Measurements from ENCODE around the gene TTC34. TPM values are rescaled to one million over a fixed set of nuclear protein-coding genes. Genes with fewer than 3 reads are reported as not detected.
"Not testable (repeated sequence)": the region's sequence is repeated elsewhere in the genome, so short reads cannot be mapped to it uniquely, and the experiment has no call there.

Gene TTC34
- polyA plus RNA-seq, 4 donors = 0.46 to 1.4 (median 0.89) TPM

DNA sequence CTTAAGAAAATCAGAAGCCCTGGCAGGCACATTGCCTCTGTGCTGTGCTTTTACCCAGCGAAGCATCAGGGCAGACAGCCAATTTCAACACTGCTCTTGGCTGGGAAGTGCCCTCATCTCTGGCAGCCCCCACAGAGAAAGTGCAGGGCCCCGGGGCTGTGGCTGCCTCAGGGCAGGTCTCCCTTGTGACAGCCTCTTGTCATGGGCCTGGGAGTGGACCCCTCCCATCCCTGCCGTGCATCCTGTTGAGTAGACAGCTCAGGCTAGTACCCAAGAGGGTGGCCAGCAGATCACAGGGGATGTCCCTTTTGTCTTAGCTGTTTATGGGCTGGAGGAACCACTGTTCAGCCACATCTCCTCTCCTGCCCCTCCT, 23.3 kb downstream of the TTC34 start:
- no peak for DNase-seq (ENCODE audit: low read depth in 4 of 4, low spot score in 3 of 4)

DNA sequence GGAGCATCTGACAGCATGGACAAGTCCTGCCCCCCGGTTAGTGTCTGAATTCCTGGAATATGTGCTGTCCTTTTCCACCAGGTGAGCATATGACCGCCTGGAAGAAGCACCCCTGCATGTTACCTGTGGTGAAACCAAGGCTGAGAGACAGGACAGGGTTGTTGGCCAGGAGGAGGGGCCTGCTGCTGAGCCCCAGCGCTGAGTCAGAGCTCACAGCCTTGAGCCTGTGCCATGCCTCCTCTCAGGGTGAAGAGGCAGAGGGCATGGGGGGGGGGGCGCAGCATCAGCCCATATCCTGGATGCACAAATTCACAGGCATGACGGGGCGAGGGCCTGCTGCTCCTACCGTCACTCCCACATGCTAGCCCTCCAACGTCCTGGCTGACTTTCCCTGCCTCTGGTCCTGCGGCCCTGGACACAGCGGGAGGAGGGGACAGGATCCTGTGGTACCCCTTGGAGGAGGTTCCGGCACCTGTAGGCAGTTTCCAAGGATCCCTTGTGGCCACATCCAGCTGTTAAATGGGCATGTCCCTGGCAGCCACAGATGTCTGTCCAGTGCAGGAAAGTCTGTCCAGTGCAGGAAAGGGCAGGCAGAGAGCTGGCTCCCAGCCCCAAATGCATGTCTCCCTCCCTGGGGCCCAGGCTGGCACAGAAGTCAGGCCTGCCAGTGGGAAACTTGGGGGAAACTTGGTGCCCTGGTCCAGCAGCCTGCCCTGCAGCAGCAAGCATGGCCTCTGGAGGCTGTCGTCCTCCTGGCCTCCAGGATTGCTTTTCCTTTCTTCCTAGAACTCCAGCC, 23.9 kb downstream of the TTC34 start:
- no peak for DNase-seq (ENCODE audit: low read depth in 4 of 4, low spot score in 3 of 4)

DNA sequence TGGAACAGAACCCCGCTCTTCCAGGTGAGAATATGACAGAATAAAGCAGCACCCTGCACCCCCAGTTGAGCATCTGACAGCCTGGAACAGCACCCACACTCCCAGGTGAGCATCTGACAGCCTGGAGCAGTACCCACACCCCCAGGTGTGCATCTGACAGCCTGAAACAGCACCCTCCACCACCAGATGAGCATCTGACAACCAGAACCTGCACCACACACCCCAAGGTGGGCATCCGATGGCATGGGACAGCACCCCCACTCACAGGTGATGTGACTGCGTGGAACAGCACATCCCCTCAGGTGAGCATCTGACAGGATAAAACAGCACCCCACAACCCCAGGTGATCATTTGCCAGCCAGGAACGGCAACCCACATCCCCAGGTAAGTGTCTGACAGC, 26.2 kb downstream of the TTC34 start:
- not testable (repeated sequence) for DNase-seq (ENCODE audit: low read depth in 4 of 4, low spot score in 3 of 4)

DNA sequence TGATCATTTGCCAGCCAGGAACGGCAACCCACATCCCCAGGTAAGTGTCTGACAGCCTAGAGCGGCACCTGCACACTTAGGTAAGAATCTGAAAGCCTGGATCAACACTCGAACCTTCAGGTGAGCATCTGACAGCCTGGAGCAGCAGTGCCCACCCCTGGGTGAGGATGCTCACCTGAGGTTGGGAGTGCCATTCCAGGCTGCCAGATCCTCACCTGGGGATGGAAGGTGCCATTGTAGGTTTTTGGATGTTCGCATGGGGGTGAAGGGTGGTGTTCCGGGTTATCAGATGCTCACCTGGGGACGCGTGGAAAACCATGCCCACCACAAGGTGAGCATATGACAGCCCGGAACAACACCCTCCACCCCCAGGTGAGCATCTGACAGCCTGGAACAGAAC, 33.4 kb downstream of the TTC34 start:
- not testable (repeated sequence) for DNase-seq (ENCODE audit: low read depth in 4 of 4, low spot score in 3 of 4)

DNA sequence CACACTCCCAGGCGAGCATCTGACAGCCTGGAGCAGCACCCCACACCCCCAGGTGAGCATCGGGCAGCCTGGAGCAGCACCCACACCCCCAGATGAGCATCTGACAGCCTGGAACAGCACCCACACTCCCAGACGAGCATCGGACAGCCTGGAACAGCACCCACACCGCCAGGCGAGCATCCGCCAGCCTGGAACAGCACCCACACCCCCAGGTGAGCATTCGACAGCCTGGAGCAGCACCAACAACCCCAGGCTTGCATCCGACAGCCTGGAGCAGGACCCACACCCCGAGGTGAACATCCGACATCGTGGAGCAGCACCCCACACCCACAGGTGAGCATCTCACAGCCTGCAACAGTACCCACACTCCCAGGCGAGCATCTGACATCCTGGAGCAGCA, 42.1 kb downstream of the TTC34 start:
- not testable (repeated sequence) for DNase-seq (ENCODE audit: low read depth in 4 of 4, low spot score in 3 of 4)

DNA sequence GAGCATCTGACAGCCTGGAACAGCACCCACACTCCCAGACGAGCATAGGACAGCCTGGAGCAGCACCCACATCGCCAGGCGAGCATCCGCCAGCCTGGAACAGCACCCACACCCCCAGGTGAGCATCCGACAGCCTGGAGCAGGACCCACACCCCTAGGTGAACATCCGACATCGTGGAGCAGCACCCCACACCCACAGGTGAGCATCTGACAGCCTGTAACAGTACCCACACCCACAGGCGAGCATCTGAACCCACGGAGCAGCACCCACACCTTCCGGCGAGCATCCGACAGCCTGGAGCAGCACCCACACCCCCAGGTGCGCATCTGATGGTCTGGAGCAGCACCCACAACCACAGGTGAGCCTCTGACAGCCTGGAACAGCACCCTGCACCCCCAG, 44.0 kb downstream of the TTC34 start:
- not testable (repeated sequence) for DNase-seq (ENCODE audit: low read depth in 4 of 4, low spot score in 3 of 4)

DNA sequence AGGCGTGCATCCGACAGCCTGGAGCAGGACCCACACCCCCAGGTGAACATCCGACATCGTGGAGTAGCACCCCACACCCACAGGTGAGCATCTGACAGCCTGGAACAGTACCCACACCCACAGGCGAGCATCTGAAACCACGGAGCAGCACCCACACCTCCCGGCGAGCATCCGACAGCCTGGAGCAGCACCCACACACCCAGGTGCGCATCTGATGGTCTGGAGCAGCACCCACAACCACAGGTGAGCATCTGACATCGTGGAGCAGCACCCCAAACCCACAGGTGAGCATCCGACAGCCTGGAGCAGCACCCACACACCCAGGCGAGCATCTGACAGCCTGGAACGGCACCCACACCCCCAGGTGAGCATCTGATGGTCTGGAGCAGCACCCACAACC, 46.1 kb downstream of the TTC34 start:
- not testable (repeated sequence) for DNase-seq (ENCODE audit: low read depth in 4 of 4, low spot score in 3 of 4)

DNA sequence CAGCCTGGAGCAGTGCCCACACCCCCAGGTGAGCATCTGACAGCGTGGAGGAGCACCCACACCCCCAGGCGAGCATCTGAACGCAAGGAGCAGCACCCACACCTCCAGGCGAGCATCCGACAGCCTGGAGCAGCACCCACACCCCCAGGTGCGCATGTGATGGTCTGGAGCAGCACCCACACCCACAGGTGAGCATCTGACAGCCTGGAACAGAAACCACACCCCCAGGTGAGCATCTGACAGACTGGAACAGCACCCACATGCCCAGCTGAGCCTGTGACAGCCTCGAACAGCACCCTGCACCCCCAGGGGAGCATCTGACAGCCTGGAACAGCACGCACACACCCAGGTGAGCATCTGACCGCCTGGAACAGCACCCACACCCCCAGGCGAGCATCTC, 46.9 kb downstream of the TTC34 start:
- DNase-seq (ENCODE audit: low read depth in 4 of 4, low spot score in 3 of 4) = not testable (repeated sequence)

DNA sequence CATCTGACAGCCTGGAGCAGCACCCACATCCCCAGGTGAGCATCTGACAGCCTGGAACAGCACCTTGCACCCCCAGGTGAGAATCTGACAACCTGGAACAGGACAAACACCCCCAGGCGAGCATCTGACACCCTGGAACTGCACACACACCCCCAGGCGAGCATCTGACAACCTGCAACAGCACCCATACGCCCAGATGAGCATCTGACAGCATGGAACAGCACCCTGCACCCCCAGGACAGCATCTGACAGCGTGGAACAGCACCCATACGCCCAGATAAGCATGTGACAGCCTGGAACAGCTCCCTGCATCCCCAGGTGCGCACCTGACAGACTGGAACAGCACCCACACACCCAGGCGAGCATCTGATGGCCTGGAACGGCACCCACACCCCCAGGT, 49.0 kb downstream of the TTC34 start:
- DNase-seq (ENCODE audit: low read depth in 4 of 4, low spot score in 3 of 4) = not testable (repeated sequence)

DNA sequence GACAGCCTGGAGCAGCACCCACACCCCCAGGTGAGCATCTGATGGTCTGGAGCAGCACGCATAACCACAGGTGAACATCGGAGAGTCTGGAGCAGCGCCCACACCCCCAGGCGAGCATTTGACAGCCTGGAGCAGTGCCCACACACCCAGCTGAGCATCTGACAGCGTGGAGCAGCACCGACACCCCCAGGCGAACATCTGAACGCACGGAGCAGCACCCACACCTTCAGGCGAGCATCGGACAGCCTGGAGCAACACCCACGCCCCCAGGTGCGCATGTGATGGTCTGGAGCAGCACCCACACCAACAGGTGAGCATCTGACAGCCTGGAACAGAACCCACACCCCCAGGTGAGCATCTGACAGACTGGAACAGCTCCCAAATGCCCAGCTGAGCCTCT, 49.6 kb downstream of the TTC34 start:
- not testable (repeated sequence) for DNase-seq (ENCODE audit: low read depth in 4 of 4, low spot score in 3 of 4)

DNA sequence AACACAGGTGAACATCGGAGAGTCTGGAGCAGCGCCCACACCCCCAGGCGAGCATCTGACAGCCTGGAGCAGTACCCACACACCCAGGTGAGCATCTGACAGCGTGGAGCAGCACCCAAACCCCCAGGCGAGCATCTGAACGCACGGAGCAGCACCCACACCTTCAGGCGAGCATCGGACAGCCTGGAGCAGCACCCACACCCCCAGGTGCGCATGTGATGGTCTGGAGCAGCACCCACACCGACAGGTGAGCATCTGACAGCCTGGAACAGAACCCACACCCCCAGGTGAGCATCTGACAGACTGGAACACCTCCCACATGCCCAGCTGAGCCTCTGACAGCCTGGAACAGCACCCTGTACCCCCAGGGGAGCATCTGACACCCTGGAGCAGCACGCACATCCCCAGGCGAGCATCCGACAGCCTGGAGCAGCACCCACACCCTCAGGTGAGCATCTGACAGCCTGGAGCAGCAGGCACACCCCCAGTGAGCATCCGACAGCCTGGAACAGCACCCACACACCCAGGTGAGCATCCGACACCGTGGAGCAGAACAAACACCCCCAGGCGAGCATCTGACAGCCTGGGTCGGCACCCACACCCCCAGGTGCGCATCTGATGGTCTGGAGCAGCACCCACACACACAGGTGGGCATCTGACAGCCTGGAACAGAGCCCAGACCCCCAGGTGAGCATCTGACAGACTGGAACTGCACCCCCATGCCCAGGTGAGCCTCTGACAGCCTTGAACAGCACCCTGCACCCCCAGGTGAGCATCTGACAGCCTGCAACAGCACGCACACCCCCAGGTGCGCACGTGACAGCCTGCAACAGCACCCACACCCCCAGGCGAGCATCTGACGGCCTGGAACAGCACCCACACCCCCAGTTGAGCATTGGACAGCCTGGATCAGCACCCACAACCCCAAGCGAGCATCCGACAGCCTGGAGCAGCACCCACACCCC, 50.4 kb downstream of the TTC34 start:
- not testable (repeated sequence) for DNase-seq (ENCODE audit: low read depth in 4 of 4, low spot score in 3 of 4)

DNA sequence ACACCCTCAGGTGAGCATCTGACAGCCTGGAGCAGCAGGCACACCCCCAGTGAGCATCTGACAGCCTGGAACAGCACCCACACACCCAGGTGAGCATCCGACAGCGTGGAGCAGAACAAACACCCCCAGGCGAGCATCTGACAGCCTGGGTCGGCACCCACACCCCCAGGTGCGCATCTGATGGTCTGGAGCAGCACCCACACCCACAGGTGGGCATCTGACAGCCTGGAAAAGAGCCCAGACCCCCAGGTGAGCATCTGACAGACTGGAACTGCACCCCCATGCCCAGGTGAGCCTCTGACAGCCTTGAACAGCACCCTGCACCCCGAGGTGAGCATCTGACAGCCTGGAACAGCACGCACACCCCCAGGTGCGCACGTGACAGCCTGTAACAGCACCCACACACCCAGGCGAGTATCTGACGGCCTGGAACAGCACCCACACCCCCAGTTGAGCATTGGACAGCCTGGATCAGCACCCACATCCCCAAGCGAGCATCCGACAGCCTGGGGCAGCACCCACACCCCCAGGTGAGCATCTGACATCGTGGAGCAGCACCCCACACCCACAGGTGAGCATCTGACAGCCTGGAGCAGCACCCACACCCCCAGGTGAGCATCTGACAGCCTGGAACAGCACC, 51.3 kb downstream of the TTC34 start:
- not testable (repeated sequence) for DNase-seq (ENCODE audit: low read depth in 4 of 4, low spot score in 3 of 4)

DNA sequence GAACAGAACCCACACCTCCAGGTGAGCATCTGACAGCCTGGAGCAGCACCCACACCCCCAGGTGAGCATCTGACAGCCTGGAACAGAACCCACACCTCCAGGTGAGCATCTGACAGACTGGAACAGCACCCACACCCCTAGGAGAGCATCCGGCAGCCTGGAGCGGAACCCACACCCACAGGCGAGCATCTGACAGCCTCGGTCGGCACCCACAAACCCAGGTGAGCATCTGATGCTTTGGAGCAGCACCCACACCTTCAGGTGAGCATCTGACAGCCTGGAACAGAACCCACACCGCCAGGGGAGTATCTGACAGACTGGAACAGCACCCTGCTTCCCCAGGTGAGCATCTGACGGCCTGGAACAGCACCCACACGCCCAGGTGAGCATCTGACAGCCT, 52.9 kb downstream of the TTC34 start:
- DNase-seq (ENCODE audit: low read depth in 4 of 4, low spot score in 3 of 4) = not testable (repeated sequence)

DNA sequence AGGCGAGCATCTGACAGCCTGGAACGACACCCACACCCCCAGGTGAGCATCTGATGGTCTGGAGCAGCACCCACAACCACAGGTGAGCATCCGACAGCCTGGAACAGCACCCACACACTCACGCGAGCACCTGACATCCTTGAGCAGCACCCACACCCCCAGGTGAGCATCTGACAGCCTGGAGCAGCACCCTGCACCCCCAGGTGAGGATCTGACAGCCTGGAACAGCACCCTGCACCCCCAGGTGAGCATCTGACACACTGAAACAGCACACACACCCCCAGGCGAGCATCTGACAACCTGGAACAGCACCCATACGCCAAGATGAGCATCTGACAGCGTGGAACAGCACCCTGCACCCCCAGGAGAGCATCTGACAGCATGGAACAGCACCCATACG, 106.7 kb downstream of the TTC34 start:
- DNase-seq (ENCODE audit: low read depth in 4 of 4, low spot score in 3 of 4) = not testable (repeated sequence)

DNA sequence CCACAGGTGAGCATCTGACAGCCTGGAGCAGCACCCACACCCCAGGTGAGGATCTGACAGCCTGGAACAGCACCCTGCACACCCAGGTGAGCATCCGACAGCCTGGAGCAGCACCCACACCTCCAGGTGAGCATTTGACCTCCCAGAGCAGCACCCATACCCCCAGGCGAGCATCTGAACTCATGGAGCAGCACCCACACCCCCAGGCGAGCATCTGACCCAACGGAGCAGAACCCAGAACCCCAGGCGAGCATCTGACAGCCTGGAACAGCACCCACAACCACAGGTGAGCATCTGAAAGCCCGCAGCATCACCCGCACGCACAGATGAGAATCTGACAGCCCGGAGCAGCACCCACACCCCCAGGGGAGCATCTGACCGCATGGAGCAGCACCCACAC, 111.3 kb downstream of the TTC34 start:
- not testable (repeated sequence) for DNase-seq (ENCODE audit: low read depth in 4 of 4, low spot score in 3 of 4)

DNA sequence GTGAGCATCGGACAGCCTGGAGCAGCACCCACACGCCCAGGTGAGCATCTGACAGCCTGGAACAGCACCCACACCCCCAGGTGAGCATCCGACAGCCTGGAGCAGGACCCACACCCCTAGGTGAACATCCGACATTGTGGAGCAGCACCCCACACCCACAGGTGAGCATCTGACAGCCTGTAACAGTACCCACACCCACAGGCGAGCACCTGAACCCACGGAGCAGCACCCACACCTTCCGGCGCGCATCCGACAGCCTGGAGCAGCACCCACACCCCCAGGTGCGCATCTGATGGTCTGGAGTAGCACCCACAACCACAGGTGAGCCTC, 113.2 kb downstream of the TTC34 start:
- not testable (repeated sequence) for DNase-seq (ENCODE audit: low read depth in 4 of 4, low spot score in 3 of 4)

DNA sequence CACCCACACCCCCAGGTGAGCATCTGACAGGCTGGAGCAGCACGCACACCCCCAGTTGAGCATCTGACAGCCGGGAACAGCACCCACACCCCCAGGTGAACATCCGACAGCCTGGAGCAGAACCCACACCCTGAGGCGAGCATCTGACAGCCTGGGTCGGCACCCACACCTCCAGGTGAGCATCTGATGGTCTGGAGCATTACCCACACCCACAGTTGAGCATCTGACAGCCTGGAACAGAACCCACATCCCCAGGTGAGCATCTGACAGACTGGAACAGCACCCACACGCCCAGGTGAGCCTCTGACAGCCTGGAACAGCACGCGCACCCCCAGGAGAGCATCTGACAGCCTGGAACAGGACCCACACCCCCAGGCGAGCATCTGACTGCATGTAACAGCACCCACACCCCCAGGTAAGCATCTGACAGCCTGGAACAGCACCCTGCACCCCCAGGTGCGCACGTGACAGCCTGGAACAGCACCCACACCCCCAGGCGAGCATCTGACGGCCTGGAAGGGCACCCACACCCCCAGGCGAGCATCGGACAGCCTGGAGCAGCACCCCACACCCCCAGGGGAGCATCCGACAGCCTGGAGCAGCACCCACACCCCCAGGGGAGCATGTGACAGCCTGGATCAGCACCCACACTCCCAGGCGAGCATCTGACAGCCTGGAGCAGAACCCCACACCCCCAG, 113.7 kb downstream of the TTC34 start:
- not testable (repeated sequence) for DNase-seq (ENCODE audit: low read depth in 4 of 4, low spot score in 3 of 4)

DNA sequence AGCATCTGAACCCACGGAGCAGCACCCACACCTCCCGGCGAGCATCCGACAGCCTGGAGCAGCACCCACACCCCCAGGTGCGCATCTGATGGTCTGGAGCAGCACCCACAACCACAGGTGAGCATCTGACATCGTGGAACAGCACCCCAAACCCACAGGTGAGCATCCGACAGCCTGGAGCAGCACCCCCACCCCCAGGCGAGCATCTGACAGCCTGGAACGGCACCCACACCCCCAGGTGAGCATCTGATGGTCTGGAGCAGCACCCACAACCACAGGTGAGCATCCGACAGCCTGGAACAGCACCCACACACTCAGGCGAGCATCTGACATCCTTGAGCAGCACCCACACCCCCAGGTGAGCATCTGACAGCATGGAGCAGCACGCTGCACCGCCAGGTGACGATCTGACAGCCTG, 114.3 kb downstream of the TTC34 start:
- DNase-seq (ENCODE audit: low read depth in 4 of 4, low spot score in 3 of 4) = not testable (repeated sequence)

DNA sequence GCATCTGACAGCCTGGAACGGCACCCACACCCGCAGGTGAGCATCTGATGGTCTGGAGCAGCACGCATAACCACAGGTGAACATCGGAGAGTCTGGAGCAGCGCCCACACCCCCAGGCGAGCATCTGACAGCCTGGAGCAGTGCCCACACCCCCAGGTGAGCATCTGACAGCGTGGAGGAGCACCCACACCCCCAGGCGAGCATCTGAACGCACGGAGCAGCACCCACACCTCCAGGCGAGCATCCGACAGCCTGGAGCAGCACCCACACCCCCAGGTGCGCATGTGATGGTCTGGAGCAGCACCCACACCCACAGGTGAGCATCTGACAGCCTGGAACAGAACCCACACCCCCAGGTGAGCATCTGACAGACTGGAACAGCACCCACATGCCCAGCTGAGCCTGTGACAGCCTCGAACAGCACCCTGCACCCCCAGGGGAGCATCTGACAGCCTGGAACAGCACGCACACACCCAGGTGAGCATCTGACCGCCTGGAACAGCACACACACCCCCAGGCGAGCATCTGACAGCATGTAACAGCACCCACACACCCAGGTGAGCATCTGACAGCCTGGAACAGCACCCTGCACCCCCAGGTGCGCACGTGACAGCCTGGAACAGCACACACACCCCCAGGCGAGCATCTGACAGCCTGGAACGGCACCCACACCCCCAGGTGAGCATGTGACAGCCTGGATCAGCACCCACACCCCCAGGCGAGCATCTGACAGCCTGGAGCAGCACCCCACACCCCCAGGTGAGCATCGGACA, 115.2 kb downstream of the TTC34 start:
- DNase-seq (ENCODE audit: low read depth in 4 of 4, low spot score in 3 of 4) = not testable (repeated sequence)

DNA sequence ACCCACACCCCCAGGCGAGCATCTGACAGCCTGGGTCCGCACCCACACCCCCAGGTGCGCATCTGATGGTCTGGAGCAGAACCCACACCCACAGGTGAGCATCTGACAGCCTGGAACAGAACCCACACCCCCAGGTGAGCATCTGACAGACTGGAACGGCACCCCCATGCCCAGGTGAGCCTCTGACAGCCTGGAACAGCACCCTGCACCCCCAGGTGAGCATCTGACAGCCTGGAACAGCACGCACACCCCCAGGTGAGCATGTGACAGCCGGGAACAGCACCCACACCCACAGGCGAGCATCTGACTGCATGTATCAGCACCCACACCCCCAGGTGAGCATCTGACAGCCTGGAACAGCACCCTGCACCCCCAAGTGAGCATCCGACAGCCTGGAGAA, 115.8 kb downstream of the TTC34 start:
- not testable (repeated sequence) for DNase-seq (ENCODE audit: low read depth in 4 of 4, low spot score in 3 of 4)

All from left renal pelvis (tissue), 4 donors.